NCI-H748 (cell line): ENCODE results near the gene ARHGAP28.
"Not testable (repeated sequence)": the region's sequence is repeated elsewhere in the genome, so short reads cannot be mapped to it uniquely, and the experiment has no call there.

ENCODE experiments used
- DNase-seq: peaks from one replicate; lab custom pipeline; 2025; ENCODE audit not compliant: unreplicated experiment; lab: John Stamatoyannopoulos, UW

Gene ARHGAP28

DNA sequence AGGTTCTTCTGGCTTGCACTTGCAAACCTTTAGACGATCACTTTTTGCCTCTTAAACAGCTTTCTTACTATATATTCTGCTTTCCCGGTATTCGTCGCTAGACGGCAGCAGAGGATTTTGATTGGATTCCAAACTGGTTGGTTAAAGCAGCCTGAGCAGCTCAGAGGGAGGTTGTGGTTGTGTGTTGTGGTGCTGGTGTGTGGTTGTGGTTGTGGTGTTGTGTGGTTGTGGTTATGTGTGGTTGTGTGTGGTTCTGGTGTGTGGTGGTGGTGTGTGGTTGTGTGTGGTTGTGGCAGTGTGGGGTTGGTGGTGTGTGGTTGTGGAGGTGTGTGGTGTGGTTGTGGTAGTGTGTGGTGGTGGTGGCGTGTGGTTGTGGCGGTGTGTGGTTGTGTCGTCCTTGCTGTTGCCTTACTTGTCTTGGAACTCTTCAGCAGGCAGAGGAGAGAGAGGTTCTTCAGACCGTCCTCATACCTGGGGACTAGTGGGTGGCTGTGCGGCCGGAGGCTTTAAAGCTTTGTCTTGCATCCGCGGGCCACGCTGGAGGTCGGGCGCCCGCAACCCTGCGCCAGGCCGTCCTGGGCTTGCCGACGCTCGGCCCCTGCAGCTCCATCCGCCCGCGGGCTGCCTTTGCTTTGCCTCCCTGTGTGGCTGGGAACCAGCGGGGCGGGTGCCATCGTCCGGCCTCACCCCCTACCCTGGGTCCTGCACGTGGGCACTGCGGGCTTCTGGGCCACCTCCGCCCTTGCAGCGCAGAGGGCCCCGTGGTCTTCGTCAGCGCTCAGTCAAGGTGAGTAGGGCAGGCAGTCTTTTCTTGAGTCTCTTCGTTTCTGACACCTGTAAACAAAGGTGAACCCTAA lies 190.8 kb downstream of the ARHGAP28 start:
- peak; percentile 65 for DNase-seq

DNA sequence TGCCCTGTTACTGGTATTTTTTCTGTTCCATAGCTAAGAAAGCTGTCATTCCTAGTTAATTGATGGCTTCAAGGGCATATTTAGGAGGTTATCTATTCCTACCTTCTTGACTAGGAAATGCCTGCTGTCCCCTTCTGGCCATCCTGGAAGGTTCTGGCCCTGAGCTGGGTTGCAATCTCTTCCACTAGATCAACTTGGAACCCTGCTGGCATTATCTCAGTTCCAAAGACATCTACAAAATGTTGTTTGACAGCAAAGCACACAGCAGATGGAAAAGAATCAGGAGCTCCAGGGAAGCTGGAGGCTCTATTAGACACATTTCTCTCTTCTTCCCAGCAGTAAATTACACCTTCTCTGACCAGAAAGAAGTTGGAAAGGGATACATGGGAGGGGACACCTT lies 192.1 kb downstream of the ARHGAP28 start:
- no peak for DNase-seq

DNA sequence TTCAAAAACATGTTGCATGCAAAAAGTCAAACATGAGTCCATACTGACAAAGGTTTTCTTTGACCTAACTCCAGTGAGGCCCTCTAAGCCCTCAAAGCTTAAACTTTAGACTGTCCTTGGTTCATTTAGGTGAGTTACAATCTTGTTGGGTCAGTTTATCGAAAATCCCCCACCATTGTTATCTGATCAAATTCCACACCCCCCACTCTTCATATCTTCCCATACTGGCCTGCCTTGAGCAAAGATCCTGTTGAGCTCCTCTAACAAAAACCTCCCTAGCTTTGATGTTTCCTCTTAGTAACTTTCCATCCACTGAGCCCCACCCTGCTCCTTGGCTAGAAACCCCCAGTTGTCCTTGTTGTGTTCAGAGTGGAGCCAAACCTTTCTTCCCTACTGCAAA lies 193.7 kb downstream of the ARHGAP28 start:
- DNase-seq, result no peak

DNA sequence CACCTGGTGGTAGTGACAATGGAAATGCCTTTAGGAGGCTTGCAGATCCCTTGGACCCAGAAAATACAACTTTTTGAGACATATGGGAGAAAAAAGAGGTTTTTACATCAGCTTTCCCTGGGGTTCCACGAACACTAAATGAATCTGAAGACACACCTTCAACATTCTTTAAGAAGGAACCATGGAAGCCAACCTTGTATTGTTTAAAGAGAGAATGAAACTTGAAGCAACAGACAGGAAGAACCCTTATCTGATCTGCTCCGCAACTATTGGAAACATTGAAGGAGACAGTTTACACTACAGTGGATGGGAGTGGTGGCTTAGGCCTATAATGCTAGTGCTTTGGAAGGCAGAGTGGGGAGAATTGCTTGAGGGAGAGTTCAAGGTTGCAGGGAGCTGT lies 197.6 kb downstream of the ARHGAP28 start:
- no peak for DNase-seq

DNA sequence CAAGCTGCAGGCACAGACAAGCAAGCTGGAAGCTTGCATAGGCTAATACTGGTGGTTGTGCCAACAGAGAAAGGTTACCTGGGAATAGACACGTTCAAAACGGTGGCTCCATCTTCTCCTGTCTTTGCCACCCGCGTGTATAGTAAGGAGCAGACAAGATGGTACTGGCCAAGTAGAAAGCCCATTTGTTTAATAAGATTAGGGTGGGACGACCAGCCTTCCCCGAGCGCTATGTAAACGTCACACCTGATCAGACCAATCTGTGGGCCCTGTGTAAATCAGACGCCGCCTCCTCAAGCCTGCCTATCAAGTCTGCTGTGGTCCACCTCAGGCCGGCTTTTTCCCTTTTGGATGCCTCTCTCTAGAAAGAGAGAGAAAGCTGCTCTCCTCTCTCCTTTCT lies 198.8 kb downstream of the ARHGAP28 start:
- no peak for DNase-seq

DNA sequence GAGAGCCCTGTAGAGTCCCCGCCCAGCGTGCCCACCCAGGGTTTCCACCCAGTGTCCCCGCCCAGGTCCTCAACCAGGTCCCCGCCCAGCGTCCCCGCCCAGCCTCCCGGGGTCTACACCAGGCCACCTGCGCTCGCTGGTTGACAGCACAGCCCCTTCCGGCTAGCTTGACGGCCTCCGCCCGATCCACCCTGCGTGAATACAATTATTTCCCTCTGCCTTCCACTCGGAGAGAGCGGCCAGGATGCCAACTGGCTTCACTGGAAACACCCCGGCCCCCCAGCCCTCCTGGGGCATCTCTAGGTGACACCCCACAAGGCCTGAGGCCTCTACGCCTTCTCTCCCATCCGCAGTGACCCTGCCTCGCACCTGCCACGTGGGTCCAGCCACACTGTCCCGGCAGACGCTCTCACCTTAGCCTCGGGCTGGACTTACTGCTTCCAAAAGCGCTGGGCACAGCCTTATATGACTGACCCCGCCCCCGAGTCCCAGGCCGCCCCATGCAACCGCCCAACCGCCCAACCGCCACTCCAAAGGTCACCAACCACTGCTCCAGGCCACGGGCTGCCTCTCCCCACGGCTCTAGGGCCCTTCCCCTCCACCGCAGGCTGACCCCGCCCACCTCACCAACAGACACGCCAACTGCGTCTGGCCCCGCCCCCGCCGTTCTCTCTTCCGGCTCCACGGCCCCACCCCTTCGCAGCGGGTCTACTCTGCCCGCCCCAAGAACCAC lies 200.0 kb downstream of the ARHGAP28 start:
- DNase-seq, result peak; percentile 50

DNA sequence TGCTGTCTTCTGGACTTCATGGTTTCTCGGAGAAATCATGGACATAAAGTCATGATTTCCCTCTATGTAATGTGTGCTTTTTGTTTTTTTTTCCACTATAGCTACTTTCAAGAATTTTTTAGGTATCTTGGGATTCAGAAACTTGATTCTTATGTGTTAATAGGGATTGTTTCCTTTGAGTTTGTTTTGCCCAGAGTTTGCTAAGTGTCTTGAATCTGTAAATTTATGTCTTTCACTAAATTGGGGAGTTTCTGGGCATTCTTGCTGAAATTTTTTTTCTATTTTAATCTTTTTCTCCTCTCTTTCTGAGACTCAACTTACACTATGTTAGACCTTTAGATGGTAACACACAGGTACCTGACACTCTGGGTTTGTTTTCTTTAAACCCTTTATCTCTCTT lies 205.3 kb downstream of the ARHGAP28 start:
- DNase-seq, result no peak

DNA sequence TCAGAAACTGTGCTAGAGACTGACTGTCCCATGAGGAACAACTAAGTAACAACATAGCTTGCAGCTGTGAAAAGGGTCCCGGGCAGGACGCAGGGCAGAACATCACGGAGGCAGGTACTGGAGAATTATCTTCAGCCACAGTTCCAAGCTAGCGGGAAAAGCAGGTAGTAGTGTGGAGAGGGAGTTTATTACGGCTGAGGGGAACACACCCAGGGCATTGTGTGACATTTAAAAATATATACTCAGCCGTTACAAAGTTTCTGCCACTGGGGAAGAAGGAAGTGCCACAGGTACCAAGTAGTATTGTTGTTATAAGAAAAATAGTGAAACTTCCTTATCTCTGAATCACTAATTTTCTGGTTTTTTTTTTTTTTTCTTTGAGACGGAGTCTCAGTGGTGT lies 208.5 kb downstream of the ARHGAP28 start:
- no peak for DNase-seq

DNA sequence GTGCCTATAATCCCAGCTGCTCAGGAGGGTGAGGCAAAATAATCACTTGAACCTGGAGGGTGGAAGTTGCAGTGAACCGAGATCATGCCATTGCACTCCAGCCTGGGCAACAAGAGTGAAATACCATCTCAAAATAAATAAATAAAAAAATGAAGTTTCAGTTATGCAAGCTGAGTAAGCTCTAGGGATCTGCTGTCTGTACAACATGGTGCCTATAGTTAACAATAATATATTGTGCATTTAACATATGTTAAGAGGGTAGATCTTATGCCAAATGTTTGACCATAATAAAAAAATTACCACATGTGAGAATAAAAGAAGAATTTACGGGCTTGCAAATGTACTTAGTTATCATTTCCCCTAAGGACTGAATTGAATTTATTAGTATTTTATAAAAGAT lies 208.9 kb downstream of the ARHGAP28 start:
- not testable (repeated sequence) for DNase-seq

DNA sequence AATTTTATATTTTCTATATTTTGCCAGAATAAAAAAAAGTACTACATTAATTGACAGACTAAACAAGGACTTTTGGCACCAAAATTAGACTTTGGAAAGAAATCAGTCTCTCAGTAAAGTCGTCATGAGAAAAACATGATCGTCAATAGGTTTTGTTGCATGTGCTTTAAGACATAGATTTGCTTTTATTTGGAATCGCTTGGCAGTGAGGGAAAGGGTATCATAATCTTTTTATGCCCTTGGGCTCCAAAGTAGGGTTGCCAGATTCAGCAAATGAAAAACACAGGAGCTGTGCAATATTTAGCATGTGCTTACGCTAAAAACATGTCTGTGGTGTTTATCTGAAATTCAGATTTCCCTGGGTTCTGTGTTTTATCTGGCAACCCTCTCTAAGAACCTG lies 210.5 kb downstream of the ARHGAP28 start:
- DNase-seq, result no peak

DNA sequence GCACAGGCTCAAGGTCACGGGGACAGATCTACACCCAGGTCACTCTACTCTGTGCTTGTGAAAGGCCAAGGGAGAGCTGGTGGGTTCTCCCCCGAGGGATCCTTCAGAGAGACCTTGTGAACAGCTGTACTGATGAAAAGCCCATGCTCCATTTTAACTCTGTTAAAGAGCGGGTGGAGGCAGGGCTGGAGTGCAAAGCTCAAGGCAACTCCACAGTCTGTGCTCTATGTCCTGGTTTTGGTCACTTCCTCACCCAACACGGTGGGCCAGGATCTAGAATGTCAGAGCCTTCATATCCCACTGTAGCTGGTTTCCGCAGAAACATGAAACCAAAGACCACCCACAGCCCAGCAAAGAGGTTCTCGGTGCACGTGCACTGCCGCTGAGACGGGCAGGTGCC lies 210.9 kb downstream of the ARHGAP28 start:
- no peak for DNase-seq

DNA sequence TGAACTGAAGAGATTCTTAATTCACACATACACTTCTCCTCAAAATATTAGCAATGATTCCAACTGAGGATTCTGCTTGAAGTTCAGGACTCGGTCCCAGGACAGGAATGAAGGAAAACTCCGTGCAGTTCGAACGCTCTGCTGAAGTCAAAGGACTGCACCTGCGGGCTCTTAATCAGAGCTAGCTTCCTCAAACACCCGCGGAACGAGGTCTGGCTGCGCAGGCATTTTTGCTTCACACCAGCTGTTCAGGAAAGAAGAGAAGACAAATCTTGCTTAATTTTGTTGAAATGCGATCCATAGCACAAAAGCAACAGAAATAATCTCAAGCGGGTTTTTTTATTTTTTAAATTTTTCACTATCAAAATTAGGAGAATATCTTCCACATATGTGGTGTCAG lies 212.5 kb downstream of the ARHGAP28 start:
- no peak for DNase-seq

DNA sequence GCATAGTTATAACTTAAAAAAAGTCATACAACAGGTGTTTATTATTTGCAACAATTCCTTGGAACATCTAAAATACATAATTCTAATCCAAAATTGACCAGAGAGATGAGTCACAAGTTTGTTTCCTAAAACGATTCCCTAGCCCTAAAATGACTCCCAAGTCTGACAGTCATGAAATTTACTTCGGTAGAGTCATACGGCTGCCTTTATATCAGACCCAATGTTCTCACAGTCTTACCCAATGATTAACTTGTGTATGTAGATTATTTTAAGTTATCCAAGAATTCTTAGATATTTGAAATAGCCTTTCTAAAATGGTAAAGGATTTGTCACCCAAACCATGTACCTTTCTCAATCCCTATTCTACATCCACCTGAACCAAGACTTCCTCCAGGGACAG lies 213.2 kb downstream of the ARHGAP28 start:
- DNase-seq, result no peak

DNA sequence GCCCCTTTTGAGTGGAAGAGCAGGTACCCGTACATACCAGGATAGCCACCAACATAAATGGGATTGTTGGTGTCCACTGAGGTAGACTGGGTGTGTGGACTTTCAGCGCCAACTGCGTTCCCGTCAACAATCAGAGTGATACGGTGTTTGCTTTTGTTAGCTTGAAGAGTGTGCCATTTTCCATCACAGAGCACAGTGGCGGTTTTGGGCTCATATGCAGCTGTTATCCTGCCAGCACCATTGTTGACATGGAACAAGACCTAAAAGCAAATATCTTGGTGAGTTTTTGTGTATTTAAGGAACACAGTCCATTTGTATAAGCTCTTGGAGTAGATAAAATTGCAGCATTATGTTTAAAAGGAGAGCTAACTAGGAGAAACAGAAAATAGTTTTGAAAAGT lies 213.6 kb downstream of the ARHGAP28 start:
- DNase-seq, result peak; percentile 78

DNA sequence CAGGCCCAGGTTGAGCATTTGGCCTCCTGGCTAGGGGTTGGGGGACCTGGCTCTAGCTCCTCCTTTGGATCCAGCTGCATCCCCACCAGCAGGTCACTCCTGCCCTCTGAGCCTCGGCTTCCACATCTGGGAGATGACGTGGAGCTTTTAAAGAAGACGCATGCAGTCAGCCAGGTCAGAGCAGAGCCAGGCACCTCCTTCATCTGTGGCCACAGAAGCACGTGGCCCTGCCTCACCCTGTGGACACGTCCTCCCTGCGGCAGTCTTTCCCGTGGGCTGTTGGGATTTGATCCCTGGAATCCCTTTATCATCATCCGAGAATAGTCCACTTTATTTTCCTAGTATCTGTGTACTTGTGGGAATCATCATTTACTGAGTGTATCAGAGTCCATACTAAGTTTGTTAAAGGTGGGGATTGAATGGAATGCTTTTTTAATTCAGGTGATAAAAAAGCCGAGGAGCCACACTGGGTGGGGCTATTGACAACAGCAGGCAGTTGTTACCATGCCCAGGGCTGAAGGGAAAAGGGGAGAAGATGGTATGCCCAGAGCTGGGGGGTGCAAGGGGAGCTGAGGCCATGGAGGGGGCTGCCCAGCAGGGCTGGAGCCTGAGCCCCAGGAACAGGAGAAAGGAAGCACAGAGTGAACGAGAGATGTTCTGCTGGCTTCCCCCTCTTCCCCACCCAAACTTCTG lies 218.0 kb downstream of the ARHGAP28 start:
- no peak for DNase-seq

DNA sequence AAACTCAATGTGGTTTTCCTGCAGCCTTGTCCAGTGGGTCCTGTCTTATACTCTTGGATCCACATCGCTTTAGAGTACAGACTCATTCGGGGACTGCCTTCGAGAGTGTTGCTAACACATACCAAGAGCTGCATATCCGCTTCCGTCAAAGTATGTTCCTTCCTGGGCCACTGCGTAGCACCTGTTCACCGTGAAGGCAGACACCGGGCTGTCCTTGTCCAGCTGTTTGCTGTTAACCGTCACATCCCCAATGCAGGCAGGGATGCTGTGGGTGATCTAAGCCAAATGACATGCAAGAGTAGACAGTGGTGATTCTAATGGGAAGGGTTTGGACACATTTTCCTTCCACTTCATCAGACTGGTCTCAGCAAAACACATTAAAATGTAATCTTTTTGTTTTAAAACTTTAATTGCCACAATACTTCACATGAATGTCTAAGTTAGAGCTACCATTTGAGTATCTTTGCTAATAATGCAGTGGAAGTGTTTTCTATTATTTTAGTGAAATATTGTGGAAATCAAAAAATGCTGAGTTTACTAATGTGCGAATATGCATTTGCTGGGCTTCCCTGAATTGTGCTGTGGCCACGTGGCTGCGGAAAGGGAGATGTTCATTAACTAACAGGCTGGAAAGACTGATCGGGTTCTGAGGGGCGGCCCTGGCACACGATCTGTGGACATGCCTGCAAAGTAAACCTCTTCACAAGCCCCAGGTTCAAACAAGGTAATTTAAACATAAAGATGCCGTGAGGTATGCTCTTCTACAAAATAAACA lies 219.0 kb downstream of the ARHGAP28 start:
- no peak for DNase-seq

DNA sequence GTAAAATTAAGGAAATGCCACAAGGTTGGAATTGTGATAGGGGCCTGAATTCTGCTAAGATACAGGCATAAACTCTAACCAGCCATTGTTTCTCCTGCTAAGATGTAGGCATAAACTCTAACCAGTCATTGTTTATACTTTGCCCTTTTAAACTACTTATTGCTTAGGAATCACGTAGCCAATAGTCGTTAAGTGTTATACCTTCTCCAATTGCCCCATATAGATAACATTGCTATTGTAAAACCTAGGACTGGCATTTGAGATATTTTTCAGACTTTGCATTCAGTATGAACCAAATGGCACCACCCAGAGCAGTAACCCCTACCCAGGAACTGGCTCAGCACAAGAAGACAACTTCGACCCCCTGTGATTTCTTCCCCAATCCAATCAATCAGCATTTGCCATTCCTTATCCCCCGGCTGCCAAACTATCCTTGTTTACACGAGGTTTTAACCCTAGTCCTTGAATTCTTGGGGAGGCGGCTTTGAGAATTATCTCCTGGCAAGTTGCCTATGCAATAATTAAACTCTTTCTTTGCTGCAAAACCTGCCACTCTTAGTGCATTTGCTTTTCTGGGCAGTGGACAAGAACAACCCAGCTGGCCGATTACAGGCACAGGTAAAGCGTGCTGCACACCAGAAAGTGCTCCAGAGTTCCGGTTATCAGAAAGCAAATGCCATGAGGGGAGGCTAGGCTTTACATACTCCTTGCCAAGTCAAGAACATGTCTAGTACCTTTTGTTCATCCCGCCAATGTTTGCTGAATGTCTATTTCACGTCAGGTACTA lies 220.5 kb downstream of the ARHGAP28 start:
- DNase-seq, result peak; percentile 17

DNA sequence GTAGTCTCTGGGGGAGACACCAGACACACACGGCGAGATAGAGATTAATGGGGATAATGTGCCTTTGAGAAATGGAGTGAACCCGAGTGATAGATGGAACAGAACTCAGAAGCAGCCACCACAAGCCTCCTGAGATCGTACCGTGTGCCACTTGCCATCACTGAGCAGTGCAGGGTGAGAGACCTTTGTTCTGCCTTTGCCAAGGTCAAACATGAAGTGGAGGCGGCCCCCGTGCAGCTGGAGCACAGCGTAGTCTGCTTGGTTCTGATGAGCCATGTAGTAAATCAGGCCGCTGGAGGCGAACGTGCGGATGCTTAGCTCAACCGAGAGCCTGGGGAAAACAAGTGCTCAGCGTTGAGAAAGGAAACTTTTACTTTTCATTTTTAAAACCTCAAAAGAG lies 221.1 kb downstream of the ARHGAP28 start:
- no peak for DNase-seq

DNA sequence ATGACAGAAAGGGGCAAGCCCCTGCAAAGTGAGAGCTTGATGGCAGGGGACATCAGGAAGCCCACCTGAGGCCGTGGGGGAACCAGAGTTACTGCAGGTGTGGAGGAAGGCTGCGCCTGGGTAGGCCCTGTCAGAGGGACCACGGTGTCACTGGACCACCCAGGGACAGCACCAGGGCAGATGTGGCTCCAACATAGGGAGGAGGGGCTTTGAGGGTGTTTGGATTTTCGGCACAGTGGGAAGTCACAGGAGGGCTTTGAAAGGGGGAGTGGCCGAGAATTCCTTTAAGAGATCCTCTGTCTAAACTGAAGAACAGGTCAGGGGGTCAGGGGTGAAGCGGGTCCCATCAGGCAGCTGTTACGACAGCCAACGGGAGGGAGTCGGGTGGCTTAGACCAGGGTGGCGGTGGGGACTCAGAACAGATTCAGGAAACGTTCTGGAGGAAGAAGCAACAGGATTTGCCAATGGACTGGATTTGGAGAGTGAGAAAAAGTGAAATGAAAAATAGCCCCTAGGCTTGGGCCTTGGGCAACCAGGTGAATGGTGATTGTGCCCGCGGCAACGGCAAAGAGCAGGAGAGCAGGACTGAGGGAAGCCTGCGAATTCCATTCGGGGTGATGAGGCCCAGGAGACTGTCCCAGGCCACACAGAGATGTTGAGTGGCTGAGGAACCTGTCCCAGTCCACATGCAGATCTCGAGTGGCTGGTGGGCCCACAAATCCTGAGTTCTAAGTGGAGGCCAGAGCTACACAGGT lies 222.0 kb downstream of the ARHGAP28 start:
- DNase-seq, result no peak

DNA sequence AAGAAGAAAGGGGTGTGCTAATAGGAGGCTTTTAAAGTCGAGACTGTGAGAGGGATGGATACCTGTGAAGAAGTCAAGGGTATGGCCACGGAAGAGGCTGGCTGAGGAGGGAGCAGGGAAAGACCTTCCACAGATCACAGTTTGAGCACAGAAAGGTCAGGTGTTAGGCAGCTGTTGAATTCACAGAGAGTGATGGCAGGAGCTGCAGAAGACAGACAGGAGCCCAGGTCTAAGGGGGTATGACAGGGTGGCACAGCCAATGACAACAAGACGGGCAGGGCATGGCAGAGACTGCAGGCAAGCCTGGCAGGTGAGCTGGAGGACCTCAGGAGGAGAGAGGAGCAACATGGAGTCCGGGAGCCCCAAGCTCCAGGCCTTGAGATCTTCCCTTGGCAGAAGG lies 225.0 kb downstream of the ARHGAP28 start:
- DNase-seq, result no peak
